GM23248 (cell line): ENCODE results near the gene VKORC1.

ENCODE experiments used
- EZH2 ChIP-seq: fragments of 200-600 bp; sonication (generic); IDR thresholded peaks from 2 replicates; pipeline ENCODE4 v1.6.1; 2018; ENCODE audit warnings: antibody characterized with exemption, mild to moderate bottlenecking; ENCODE audit not compliant: insufficient read depth, poor library complexity, severe bottlenecking
- EZH2phosphoT487 ChIP-seq: fragments of 200-600 bp; sonication (generic); IDR thresholded peaks from 2 replicates; pipeline ENCODE4 v1.6.1; 2018; ENCODE audit warnings: antibody characterized with exemption, moderate library complexity, mild to moderate bottlenecking, low read depth; ENCODE audit not compliant: insufficient read depth

DNA sequence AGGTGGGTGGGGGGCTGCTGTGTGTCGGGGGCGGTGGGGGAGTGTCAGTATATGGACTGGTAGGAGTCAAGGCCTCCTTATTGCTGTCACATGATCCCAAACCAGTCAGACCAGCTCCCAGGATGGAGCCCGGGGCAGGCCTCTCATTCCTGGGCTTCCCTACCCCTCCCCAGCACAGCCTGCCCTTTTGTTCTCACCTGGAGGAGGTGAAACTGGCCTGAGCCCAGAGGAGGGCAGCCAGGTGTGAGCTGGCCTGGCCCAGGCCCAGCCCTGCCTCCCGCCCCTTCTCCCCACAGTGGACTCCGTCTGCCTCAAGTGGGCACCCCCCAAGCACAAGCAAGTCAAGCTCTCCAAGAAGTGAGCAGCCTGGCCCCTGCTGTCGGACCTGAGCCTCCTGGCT, 36.3 kb upstream of the VKORC1 start:
- no peak for TF ChIP-seq EZH2
- TF ChIP-seq EZH2phosphoT487: no peak
